GM12801 (cell line): ENCODE measurements around the gene DBT.

Source experiments
- TF ChIP-seq, protein P1 (sequence below): IDR thresholded peaks from one replicate; pipeline ENCODE4 v1.5.1; 2011; ENCODE audit warnings: control low read depth; ENCODE audit not compliant: insufficient read length; ENCODE audit errors: extremely low read depth

The DBT gene

DNA sequence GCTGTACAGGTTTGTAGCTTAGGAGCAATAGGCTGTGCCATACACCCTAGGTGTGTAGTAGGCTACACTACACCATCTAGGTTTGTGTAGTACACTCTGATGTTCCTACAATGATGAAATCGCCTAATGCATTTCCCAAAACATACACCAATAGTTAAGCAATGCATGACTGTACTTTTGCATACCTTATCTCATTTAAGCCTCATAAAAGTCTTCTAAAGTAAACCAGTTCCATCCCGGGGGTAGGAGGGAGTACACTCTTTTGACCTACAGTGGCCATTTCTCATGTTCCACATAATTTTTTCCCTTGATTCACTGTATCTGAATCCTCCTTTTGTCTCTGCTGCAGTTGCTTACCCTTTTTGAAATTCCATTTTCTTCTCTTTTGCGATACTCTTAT lies 104.5 kb downstream of the DBT start:
- TF ChIP-seq, protein P1, sequence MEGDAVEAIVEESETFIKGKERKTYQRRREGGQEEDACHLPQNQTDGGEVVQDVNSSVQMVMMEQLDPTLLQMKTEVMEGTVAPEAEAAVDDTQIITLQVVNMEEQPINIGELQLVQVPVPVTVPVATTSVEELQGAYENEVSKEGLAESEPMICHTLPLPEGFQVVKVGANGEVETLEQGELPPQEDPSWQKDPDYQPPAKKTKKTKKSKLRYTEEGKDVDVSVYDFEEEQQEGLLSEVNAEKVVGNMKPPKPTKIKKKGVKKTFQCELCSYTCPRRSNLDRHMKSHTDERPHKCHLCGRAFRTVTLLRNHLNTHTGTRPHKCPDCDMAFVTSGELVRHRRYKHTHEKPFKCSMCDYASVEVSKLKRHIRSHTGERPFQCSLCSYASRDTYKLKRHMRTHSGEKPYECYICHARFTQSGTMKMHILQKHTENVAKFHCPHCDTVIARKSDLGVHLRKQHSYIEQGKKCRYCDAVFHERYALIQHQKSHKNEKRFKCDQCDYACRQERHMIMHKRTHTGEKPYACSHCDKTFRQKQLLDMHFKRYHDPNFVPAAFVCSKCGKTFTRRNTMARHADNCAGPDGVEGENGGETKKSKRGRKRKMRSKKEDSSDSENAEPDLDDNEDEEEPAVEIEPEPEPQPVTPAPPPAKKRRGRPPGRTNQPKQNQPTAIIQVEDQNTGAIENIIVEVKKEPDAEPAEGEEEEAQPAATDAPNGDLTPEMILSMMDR = no peak

DNA sequence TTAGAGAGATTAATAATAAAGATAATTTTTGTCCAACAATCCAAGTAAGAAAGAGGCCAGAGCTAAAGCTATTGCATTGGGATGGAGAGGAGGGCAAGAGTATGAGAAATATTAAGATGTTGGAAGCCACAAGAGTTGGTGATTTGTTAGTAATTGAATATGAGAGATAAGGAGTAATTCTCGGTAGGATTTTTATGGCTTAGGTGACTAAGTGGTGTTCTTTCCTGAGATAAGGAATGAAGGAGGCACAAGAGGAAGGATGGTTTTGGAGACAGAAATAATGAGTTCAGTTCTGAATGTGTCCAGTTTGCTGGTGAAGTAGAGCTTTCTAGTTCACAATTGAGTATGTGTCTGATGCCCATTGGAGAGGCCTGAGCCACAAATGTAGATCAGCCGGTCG lies 107.3 kb downstream of the DBT start:
- TF ChIP-seq, protein P1 = no peak

DNA sequence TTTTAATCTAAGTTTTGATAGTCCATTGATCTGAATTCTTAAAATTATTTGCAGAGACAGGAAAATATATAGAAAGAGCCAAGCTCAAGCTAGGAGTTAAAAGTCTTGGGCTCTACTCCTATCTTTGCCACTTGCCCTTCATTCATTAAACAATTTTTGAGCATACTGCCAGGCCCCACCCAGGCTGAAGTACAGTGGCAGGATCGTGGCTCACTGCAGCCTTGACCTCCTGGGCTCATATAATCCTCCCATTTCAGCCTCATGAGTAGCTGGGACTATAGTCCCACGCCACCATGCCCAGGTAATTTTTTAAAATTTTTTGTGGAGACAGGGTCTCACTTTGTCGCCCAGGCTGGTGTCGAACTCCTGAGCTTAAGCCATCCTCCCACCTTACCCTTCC lies 108.4 kb downstream of the DBT start:
- TF ChIP-seq, protein P1 = no peak

DNA sequence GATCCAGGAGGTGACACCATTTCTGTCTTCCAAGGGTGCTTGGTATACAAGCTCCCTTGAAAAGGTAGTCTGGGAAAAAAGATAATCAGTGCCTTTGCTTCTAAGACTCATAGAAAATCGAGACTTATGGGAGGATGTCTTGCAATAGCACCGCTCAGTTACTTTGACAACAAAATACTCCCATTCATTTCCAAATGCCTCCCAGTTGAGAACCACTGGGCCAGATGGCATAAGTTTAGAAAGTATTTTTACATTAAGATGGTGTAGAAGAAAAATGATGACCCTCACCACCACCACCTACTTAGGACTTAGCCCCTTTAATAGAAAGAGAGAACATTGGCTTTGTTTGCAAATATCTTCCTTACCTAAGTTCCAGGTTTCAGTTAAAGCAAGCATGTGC lies 112.0 kb downstream of the DBT start:
- TF ChIP-seq, protein P1 = no peak
